ENCODE data around the gene ORC3.

The ORC3 gene

GRCh38 chr6:87702589-87702945 lies 112.6 kb downstream of the ORC3 start (continued):
- TF ChIP-seq FEZF1 (tag by site-specific recombination; IDR thresholded peaks at IDR 0.05) (no peak), BCL11B (tag by site-specific recombination; IDR thresholded peaks at IDR 0.05; ENCODE audit: low read depth) (no peak), ZNF211 (tag by site-specific recombination; IDR thresholded peaks at IDR 0.05; ENCODE audit: low read depth) (no peak), ZNF311 (tag by site-specific recombination; IDR thresholded peaks at IDR 0.05; ENCODE audit: borderline replicate concordance) (no peak), ZNF138 (tag by site-specific recombination; IDR thresholded peaks at IDR 0.05; ENCODE audit: borderline replicate concordance) (no peak), KLF7 (tag by site-specific recombination; IDR thresholded peaks at IDR 0.05; ENCODE audit: borderline replicate concordance) (no peak), SP7 (tag by site-specific recombination; IDR thresholded peaks at IDR 0.05) (no peak), ZFHX2 (tag by site-specific recombination; conservative IDR thresholded peaks at IDR 0.05) (no peak), ZNF266 (tag by site-specific recombination; IDR thresholded peaks at IDR 0.05; ENCODE audit: low read depth) (no peak), ZNF350 (tag by site-specific recombination; IDR thresholded peaks at IDR 0.05) (no peak), ZNF768 (tag by site-specific recombination; IDR thresholded peaks at IDR 0.05) (no peak), ZNF302 (tag by site-specific recombination; IDR thresholded peaks at IDR 0.05; ENCODE audit: low read depth) (no peak), ZNF335 (tag by site-specific recombination; conservative IDR thresholded peaks at IDR 0.05) (0 out of 2 replicates have a peak, but pooled peaks have one; percentile 55), RBAK (tag by site-specific recombination; IDR thresholded peaks at IDR 0.05) (no peak), HIC1 (tag by site-specific recombination; IDR thresholded peaks at IDR 0.05) (no peak), KLF1 (tag by site-specific recombination; IDR thresholded peaks at IDR 0.05) (no peak), ZNF561 (tag by site-specific recombination; IDR thresholded peaks at IDR 0.05; ENCODE audit: borderline replicate concordance) (peak; percentile 69; the same call in 1 of the 2 replicates), ZFP69B (tag by site-specific recombination; IDR thresholded peaks at IDR 0.05) (peak; percentile 32; the same call in 1 of the 2 replicates), ZFP3 (tag by site-specific recombination; IDR thresholded peaks at IDR 0.05; ENCODE audit: low read depth) (no peak), ZNF555 (tag by site-specific recombination; conservative IDR thresholded peaks at IDR 0.05) (no peak), PRDM6 (tag by site-specific recombination; IDR thresholded peaks at IDR 0.05) (no peak), SALL2 (tag by site-specific recombination; IDR thresholded peaks at IDR 0.05; ENCODE audit: borderline replicate concordance) (no peak), ZNF501 (tag by site-specific recombination; IDR thresholded peaks at IDR 0.05) (no peak; the same call in 1 of the 2 replicates), ZFP41 (tag by site-specific recombination; IDR thresholded peaks at IDR 0.05; ENCODE audit: borderline replicate concordance) (no peak), ZNF112 (tag by site-specific recombination; IDR thresholded peaks at IDR 0.05) (no peak), ZNF624 (tag by site-specific recombination; IDR thresholded peaks at IDR 0.05) (no peak), ATF2 (tag by site-specific recombination; IDR thresholded peaks at IDR 0.05; ENCODE audit: low read depth) (no peak), ZNF830 (tag by site-specific recombination; IDR thresholded peaks at IDR 0.05; ENCODE audit: low read depth) (no peak), ZNF600 (tag by site-specific recombination; IDR thresholded peaks at IDR 0.05) (peak; percentile 66), WT1 (tag by site-specific recombination; IDR thresholded peaks at IDR 0.05) (peak; percentile 18; the same call in 1 of the 2 replicates), PRDM10 (tag by site-specific recombination; IDR thresholded peaks at IDR 0.05) (no peak), ZNF26 (tag by site-specific recombination; IDR thresholded peaks at IDR 0.05) (no peak)
